Measurements from ENCODE around the gene B3GAT1. TPM values are rescaled to one million over a fixed set of nuclear protein-coding genes. Genes with fewer than 3 reads are reported as not detected.
"Not testable (repeated sequence)": the region's sequence is repeated elsewhere in the genome, so short reads cannot be mapped to it uniquely, and the experiment has no call there.

The B3GAT1 gene
- not detected for polyA plus RNA-seq (2012; ENCODE audit: missing spikeins)

GRCh38 chr11:134412203-134413042 is at the start of gene B3GAT1:
TSS of gene B3GAT1 (minus strand) at chr11:134412242. CDS start at chr11:134387659, 24,583 bp downstream.
- DNase-seq (ENCODE audit: insufficient read length) (no peak), FAIRE-seq (no peak)
- no peak for TF ChIP-seq POLR2AphosphoS5 (IDR thresholded peaks at IDR 0.05; ENCODE audit: low read depth, low read length)
- no peak for TF ChIP-seq TAF1 (IDR thresholded peaks at IDR 0.05; ENCODE audit: borderline replicate concordance, low read depth, low read length)
- no peak for TF ChIP-seq POLR2A (IDR thresholded peaks at IDR 0.05; ENCODE audit: low read depth, low read length)

GRCh38 chr11:134461621-134462020 is 49.6 kb upstream of the B3GAT1 start:
- FAIRE-seq (no peak), DNase-seq (ENCODE audit: insufficient read length) (no peak)
- no peak for TF ChIP-seq POLR2A (IDR thresholded peaks at IDR 0.05; ENCODE audit: low read depth, low read length)
- TF ChIP-seq POLR2AphosphoS5 (IDR thresholded peaks at IDR 0.05; ENCODE audit: low read depth, low read length) = no peak
- TF ChIP-seq TAF1 (IDR thresholded peaks at IDR 0.05; ENCODE audit: borderline replicate concordance, low read depth, low read length) = no peak

GRCh38 chr11:134460881-134461280 is 48.8 kb upstream of the B3GAT1 start:
- TF ChIP-seq POLR2A (IDR thresholded peaks at IDR 0.05; ENCODE audit: low read depth, low read length) (no peak), POLR2AphosphoS5 (IDR thresholded peaks at IDR 0.05; ENCODE audit: low read depth, low read length) (no peak), TAF1 (IDR thresholded peaks at IDR 0.05; ENCODE audit: borderline replicate concordance, low read depth, low read length) (no peak)
- no peak for DNase-seq (ENCODE audit: insufficient read length)
- FAIRE-seq = no peak

GRCh38 chr11:134460062-134460561 is 48.1 kb upstream of the B3GAT1 start:
- FAIRE-seq (no peak), DNase-seq (ENCODE audit: insufficient read length) (no peak)
- TF ChIP-seq POLR2AphosphoS5 (IDR thresholded peaks at IDR 0.05; ENCODE audit: low read depth, low read length) (no peak), TAF1 (IDR thresholded peaks at IDR 0.05; ENCODE audit: borderline replicate concordance, low read depth, low read length) (no peak), POLR2A (IDR thresholded peaks at IDR 0.05; ENCODE audit: low read depth, low read length) (no peak)

- FAIRE-seq (no peak), DNase-seq (ENCODE audit: insufficient read length) (no peak)
- TF ChIP-seq POLR2AphosphoS5 (IDR thresholded peaks at IDR 0.05; ENCODE audit: low read depth, low read length) = no peak
- TF ChIP-seq POLR2A (IDR thresholded peaks at IDR 0.05; ENCODE audit: low read depth, low read length) = no peak
- no peak for TF ChIP-seq TAF1 (IDR thresholded peaks at IDR 0.05; ENCODE audit: borderline replicate concordance, low read depth, low read length)
Measured at GRCh38 chr11:134459246-134460061, 47.4 kb upstream of the B3GAT1 start.

GRCh38 chr11:134457411-134458007 is 45.5 kb upstream of the B3GAT1 start:
- not testable (repeated sequence) for FAIRE-seq; DNase-seq (ENCODE audit: insufficient read length)

- TF ChIP-seq TAF1 (IDR thresholded peaks at IDR 0.05; ENCODE audit: borderline replicate concordance, low read depth, low read length) (no peak), POLR2AphosphoS5 (IDR thresholded peaks at IDR 0.05; ENCODE audit: low read depth, low read length) (no peak), POLR2A (IDR thresholded peaks at IDR 0.05; ENCODE audit: low read depth, low read length) (no peak)
- no peak for DNase-seq (ENCODE audit: insufficient read length)
- FAIRE-seq = no peak
Measured at GRCh38 chr11:134455516-134455915, 43.5 kb upstream of the B3GAT1 start.

GRCh38 chr11:134454146-134454690 is 42.2 kb upstream of the B3GAT1 start:
- TF ChIP-seq POLR2A (IDR thresholded peaks at IDR 0.05; ENCODE audit: low read depth, low read length) (no peak), POLR2AphosphoS5 (IDR thresholded peaks at IDR 0.05; ENCODE audit: low read depth, low read length) (no peak), TAF1 (IDR thresholded peaks at IDR 0.05; ENCODE audit: borderline replicate concordance, low read depth, low read length) (no peak)
- DNase-seq (ENCODE audit: insufficient read length) = no peak
- FAIRE-seq = no peak

GRCh38 chr11:134453441-134453840 is 41.4 kb upstream of the B3GAT1 start:
- DNase-seq (ENCODE audit: insufficient read length) = no peak
- no peak for FAIRE-seq
- no peak for TF ChIP-seq POLR2A (IDR thresholded peaks at IDR 0.05; ENCODE audit: low read depth, low read length)
- no peak for TF ChIP-seq POLR2AphosphoS5 (IDR thresholded peaks at IDR 0.05; ENCODE audit: low read depth, low read length)
- TF ChIP-seq TAF1 (IDR thresholded peaks at IDR 0.05; ENCODE audit: borderline replicate concordance, low read depth, low read length) = no peak

- no peak for DNase-seq (ENCODE audit: insufficient read length)
- FAIRE-seq = no peak
- TF ChIP-seq POLR2AphosphoS5 (IDR thresholded peaks at IDR 0.05; ENCODE audit: low read depth, low read length) = no peak
Measured at GRCh38 chr11:134452838-134453155, 40.8 kb upstream of the B3GAT1 start.

GRCh38 chr11:134452026-134452837 is 40.2 kb upstream of the B3GAT1 start:
- TF ChIP-seq TAF1 (IDR thresholded peaks at IDR 0.05; ENCODE audit: borderline replicate concordance, low read depth, low read length) (no peak), POLR2AphosphoS5 (IDR thresholded peaks at IDR 0.05; ENCODE audit: low read depth, low read length) (no peak), POLR2A (IDR thresholded peaks at IDR 0.05; ENCODE audit: low read depth, low read length) (no peak)
- DNase-seq (ENCODE audit: insufficient read length) = no peak
- no peak for FAIRE-seq
